ENCODE data around the gene SMPD4.
"Not testable (repeated sequence)": the region's sequence is repeated elsewhere in the genome, so short reads cannot be mapped to it uniquely, and the experiment has no call there.

SMPD4 gene

DNA sequence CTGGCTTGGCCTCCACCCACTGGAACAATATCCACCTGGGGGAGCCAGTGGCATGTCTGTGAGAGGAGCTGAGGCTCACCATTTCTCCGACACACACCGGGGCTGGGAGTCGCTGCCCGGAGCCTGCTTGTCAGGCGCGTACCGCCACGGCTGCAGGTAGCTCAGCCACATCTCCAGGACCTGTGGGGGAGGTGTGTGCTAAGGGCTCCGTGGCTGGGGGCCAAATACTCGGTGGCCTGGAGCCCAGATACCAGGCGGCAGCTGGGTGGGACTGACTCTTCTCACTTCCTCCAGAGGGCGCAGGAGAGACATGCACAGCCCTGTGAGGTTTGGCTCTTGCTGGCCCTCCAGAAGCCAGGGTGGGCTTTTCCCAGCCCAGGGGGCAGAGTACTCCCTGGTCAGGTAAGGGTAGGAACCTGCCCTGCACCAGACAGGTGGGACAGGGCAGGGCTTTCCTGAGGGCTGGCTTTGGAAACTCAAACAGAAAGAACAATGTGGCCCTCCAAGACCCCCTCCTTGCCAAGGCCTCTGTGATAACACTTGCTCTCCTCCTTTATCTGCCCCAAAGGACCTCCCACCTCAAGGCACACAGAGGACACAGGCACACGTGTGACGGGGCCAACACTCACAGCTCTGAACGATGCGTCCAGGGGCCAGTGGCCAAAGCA, 25.3 kb downstream of the SMPD4 start:
- DNase-seq, result peak; percentile 37

DNA sequence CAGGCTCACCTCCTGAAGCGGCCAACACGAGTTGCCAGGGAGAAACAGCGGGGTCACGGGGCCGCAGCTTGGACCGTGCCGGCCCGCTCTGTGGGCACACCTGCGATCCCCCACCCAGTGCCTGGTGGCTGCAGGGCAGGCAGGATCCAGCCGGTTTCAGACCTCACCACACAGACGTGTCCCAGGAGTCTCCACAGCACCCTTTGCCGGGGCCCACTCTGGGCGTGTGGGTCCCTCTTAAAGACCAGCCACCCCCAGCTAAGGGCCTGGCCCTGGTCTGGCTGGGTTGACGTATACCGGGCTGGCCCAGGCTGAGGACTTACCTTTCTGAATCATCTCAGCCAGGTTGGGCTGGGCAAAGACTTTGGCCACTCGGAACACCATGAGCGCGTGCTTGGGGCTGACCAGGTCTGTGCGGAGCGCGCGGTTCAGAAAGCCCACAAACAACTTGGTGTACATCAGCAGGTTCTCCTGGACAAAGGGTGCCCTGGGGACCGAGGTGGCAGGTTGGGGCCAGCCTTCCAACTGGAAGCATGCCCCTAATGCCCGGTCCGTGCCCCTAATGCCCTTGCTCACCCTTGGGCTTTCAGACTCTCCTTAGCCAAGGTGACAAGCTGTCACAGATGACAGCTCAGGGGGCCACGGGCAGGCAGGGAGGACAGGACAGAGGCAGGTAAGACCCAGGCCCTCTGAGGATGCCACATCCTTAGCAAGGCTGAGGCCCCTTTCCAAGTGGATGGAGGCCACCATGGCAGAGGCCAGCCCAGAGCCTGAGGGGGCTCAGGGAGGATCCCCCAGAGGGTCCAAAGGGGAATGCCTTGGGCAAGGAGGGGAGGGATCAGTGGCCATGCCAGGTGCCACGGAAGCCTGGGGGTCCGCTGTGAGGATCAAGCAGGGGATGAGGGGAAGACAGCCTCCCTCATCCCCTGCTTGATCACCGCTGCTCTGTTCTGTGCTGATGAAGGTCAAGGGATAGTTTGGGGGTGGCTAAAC, 26.3 kb downstream of the SMPD4 start:
- DNase-seq, result no peak

DNA sequence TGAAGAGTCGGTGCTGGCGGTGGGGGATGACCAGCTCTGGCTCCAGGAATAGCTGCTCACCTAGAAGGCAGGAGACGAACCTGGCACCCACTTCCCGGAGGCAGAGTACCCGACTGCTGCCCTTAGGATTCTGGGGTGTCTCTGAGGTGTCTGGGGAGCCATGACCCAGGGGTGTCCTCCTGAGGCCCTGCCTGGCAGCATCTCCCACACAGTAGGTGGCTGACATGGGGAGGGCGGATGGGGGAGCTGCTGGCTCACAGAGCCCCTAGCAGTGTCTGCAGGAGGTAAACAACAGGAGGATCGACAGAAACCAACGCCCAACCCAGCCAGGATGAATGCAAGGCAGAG, 27.0 kb downstream of the SMPD4 start:
- DNase-seq, result not testable (repeated sequence)

DNA sequence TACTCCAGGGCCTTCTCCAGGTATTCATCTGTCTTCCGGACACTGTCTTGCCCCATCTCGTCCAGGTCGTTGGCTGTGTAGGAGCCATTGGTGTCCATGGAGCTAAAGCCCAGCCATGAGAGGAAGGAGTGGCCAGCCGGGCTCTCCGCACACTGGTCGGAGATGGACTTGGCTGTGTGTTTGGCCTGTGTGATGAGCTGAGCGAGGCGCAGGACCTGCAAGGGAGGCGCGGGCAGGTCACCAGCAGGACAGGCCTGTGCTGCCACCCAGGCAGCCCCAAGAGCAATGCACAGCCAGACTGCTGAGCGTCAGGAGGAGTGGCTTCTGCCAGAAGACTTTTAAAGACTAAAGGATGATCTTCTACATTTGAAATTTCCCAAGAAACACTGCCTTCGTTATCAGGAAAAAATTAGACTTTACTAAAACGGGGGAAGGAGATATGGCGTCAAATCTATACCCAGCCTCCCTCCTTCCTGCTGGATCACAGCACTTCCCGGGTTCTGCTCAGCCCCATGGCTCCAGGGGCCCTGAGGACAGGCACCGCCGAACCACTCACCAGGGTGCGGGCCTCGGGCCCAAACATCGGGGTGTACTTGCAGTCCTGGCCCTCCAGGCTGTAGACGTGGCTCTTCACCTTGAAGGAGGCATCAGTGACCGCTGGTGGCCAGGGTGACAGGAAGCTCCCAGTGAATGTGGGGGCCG, 27.5 kb downstream of the SMPD4 start:
- DNase-seq, result not testable (repeated sequence)

DNA sequence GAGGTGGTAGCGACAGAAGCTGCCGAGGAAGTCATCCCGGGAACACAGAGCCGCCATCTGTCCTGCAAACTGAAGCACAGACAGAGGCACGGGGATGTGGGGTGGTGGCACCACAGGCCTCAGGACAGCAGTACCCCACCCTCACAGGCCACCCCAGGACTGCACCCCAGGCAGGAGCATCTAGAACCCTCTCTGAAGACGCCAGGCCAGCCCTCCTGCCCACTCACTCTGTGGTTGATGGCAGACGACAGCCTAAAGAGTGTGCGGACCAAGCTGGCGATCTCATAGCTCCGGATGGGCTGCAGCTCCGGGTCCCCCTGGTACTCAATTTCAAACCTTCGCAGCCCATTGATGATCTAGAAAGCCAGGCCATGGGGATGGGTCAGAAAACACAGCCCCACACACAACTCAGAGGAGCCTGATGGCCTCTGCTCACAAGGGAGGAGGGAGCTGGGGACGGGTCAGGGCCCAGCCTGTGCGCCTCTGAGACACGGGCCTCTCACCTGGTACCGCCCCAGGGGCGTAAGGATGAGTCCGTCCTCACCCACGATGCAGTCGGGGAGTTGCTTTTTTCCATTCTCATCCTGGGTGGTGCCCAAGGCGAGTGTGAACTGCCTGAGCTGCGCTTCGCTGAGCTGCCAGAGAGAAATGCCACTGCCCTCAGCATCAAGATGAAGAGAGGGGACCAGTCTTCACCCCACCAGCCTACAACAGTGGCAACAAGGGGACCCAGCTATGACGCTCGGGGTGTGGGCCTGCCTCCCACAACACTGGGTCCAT, 28.4 kb downstream of the SMPD4 start:
- no peak for DNase-seq

DNA sequence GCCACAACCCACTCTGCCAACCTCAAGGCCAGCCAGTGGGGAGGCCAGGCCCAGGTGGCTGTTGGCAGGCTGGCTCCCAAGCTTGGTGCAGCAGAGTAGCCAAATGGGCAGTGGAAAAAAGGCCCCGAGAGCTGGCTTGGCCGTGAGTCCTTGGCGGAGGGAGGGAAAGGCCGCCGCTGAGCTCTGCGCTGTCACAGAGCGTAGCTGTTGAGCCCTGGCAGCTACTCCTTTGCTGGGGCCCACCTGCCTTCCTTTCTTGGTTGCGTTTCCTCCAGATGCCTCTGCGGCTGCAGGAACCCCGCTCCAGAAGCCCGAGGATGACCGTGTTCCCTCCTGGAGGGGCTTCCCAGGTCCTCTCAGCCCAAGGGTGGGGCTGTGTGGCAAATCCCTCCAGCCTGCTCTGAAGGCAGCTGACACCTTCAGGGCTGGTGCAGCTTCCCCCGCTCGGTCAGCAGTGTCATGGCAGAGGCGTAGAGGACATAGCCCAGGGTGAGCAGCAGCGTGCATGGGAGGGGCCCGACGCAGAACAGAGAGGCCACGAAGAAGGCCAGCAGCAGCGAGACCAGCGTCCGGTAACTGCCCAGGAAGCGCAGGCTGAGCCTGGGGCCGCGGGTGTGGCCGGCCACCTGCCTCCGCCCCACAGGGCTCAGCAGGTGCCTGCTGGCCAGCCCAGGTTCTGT, 29.1 kb downstream of the SMPD4 start:
- not testable (repeated sequence) for DNase-seq

DNA sequence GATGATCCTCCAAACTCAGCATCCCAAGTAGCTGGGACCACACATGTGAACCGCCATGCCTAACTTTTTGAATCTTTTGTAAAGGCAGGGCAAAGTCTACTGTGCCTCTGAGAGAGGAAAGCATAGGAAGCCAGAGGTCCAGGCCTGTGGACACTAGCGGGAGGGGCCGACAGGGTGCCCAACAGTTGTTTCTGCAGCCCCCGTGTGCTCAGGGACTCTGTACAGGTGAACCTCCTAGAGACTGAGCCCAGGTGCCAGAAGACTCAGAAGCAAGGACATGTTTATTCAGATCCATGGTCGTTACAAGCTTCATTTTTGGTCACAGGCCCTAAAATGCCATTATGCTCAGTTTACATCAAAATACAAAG, 30.3 kb downstream of the SMPD4 start:
- DNase-seq, result not testable (repeated sequence)

DNA sequence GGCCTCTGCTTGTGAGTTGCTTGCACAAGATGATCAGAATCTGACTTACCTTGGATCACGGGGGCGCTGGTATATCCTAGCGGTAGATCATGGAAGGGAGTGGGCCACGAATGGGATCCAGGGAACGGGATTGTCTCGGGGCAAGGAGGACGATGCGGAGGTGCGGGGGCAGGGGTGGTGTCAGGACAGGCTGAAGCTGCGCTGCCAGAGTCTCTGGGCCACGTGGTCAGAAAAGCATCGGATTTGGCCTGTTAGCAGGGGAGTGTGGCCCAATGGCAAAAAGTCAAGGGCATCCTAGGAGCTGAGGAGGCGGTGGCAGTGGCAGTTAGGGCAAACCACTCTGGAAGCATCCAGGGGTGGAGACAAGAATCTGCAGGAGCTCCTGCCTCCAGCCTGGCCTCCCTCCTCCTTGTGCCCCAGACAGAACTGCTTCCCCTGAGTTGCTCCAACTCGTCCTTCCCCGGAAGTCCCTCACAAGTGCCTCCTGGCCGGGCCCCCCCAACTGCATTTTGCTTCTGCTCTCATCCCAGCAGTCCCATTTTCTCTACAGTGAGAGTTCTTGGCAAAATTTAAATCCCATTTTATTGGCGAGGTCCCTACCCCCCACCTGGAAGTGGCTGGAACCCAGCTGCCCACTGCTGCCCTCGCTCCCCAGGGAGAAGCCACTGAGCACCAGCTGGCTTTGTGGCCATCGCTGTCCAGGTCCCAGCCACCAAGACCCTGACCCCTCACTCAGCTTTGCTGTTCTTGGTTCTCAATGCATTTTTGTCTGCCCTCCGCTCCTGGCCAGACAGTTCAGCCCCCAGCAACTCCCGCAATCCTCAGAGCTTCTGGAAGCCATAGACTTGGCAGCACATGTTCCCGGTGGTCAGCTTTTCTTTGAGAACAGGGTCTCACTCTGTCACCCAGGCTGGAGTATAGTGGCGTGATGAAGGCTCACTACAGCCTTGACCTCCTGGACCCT, 30.9 kb downstream of the SMPD4 start:
- DNase-seq, result no peak

DNA sequence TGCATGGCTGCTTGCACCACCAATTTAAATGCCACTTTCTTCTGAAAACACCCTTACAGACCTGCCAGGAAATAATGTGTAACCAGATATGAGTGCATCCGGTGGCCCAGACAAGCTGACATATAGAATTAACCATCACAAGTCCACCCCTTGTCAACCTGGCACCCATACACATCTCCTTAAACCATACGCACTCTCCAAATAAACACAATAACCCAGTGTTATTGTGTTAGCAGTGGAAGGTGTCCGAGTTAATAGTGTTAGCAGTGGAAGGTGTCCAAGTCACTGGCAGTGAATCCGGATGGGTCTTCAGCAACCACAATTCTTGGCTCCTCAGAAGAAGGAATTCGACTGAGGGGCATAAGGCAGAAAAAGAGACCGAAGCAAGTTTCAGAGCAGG, 32.9 kb downstream of the SMPD4 start:
- DNase-seq, result not testable (repeated sequence)

DNA sequence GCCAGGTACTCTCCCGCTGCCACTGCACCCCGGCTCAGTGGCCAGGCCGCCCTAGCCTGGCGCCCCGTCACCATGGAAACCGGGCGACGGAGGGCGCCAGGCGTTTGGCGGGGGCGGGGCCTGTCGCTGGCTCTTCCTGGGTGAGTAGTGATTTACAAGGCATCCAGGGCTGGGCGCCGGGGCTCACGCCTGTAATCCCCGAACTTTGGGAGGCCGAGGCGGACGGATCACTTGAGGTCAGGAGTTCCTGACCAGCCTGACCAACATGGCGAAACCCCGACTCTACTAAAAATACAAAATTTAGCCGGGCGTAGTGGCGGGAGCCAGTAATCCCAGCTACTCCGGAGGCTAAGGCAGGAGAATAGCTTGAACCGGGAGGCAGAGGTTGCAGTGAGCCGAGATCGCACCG, 36.4 kb downstream of the SMPD4 start, which contains the start of gene CCDC74B:
CCDC74B (minus strand) TSS at position 107 of the 409 bp plus-strand sequence. CDS start 116 bp downstream, outside the sequence.
- DNase-seq, result peak; percentile 68

DNA sequence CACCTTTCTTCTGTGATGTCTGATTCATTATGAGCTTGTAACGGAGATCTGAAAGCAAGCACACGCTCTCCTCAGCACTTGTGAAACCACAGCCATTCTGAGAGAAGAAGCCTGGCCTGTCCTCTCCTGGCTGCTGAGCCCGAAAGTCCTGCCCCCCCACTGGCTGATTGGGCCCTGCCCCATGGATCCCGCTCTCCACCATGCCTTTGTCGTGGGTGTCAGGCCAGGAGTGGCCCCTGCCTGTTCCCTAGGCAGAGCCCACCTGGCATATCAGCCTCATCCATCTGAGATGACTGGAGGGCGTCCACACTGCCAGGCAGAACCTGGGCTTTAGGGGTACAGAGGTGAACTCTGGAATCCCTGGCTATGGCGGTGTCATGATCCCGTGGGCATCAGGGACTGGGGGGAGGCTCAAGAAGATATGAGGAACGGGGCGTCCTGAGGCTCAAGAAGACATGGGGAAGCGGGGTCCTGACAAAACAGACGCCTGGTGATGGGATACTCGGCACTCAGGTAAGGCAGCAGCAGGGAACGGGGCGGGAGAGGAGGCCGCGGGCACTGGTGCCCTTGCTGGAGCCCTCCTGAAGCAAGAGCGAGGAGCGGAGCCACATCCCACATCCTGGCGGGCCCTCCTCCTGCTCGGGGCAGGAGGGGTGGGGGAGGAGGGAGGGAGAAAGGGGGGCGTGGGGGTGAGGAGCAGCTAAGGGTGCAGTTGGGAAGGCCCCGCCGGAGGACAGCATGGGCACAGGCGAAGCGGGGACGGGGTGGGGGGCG, 37.9 kb downstream of the SMPD4 start:
- DNase-seq, result not testable (repeated sequence)

DNA sequence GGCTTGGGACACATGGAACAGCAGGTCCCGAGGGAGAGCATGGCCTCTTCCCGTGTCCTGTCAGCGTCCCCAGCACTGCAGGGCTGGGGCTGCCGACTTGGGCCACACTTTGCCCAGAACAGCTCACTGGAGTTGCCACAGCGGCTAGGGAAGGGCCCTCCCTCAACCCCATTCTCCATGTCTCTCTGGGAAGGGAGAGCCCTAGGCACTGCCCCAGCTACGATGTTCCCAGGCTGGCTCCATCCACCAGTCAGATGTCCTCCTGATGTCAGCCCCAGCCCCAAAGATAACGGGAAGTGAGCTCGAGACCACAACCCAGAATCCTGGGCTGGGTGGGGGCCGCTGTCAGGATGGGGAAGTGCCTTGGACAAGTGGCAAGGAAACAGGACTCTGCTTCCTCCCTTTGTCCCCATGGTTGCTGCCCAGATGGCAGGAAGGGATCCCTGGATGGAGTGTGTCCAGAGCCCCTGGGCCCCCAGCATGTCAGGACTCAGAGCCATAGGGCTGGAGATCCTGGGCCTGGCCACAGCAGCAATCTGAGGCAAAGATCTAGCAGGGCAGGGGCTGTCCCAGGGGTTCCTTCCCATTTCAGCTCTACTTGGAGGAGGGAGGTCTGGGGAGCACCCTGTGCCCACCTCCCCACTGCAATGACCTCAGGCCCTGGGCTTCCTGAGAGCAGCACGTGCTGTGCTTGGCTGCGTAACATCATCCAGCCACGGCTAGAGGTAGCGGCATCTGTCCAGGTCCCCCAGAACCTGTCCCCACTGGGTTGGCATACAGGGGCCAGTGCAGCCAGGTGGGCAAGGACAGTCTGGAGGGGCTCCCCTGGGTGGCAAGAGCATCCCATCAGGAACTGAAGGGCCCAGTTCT, 38.8 kb downstream of the SMPD4 start:
- DNase-seq, result not testable (repeated sequence)

DNA sequence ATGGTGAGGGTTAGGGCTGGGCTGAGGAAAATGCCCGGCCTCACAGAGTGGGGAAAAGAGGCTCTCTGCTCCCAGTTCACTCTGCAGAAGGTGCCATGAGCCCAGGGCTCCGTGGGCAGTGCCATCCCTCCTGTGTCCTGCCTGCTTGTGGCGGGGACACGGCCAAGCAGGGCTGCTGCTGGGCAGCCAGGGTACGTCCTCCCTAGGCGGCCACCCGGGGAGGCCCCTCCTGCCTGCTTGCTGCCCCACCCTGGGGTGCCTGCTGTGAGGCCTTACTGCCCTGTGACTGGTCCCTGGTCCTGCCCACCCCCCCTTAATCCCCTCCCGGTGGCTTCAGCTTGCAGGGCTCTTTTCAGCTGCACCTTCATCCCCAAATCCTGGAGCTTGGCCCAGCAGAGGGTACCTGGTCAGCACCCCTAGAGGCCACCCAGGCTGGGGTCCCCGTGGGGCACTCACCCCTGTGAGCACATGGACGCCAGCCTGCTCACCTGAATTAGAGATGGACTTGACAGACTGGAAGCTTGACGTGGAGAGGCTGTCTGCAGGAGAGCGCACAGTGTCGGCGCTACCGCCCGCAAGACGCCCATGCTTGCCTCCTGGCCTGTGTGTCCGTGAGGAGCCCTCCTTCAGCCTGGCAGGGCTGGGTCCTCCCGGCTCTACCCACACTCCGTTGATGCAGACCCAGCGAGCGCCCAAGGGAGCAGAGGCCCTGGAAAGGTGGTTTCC, 39.6 kb downstream of the SMPD4 start:
- not testable (repeated sequence) for DNase-seq

DNA sequence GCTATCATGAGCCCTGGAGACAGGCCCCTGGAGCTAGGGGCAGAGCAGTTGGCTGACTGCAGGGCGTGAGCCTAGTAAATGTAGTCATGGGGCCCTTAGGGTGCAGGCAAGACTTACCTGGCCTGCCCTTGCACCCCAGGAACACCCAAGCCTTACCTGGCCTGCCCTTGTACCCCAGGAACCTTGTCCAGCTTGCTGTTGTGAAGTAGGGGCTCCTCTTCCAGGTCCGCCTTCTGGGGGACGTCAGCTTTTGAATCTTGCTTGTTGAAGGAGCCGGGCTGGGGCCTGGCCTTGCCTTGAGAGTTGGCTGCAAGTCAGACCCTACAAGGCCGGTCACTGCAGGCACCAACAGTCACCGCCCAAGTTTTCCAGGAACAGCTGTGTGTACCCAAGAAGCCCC, 40.4 kb downstream of the SMPD4 start:
- not testable (repeated sequence) for DNase-seq

DNA sequence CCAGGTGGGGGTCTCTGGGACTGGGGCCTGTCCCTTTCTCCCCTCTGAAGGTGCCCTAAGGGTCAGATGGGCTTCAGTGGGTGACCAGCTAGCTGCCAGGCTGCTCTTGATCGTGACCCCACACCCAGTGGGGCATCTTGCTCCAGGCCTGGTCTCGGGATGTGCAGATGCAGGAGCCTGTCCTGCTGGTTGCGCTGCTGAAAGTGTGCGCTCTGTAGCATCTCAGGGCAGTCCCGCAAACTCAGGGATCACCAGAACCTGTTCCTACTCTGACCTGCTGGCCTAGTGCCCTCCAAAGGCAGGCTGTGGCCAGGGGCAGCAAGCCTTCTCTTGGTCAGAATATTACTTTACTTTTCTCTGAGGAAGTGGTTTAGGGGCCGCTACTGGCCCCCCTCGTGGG, 40.9 kb downstream of the SMPD4 start:
- DNase-seq, result not testable (repeated sequence)

DNA sequence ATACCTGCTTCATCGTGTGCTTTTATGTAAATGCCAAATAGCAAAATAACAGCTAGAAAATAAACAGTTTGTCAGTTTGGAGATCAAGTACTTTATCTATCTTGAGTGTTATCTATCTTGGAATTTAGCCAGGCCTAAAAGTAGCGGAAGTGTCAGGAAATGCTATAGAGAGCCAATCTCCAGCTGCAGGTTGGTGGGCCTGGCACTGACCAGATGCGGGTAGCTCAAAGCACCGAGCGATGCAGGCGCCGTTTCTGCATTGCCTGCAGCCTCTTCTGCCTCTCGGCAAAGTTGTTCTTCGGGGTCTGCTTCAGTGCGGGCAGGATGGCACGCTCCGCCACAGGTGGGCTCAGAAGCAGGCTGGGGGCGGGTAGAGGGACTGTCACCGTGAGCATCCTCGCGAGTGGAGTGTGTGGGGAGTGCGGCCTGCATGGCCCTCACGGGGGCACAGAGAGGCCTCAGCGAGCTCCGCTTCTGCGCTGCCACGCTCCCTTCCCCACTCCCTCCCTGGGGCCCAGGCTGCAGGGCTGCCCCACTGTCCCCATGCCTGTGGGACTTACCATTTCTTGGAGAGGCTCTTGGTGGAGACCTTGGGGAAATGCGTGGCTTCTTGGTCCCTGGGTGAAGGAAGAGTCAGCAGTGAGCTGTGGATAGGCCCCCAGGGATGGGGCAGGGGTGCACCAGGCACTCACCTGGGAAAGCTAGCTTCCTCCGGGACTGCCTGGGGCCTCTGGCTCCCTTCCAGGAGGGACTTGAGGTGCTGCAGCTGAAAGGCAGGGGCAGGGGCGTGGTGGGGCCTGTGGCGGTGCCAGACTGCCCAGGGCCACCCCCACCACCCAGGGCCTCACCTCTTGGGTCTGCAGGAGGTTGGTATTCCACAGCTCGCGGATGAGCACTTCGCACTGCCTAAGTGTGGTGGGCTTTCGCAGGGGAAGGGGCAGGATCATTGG, 41.8 kb downstream of the SMPD4 start:
- not testable (repeated sequence) for DNase-seq

DNA sequence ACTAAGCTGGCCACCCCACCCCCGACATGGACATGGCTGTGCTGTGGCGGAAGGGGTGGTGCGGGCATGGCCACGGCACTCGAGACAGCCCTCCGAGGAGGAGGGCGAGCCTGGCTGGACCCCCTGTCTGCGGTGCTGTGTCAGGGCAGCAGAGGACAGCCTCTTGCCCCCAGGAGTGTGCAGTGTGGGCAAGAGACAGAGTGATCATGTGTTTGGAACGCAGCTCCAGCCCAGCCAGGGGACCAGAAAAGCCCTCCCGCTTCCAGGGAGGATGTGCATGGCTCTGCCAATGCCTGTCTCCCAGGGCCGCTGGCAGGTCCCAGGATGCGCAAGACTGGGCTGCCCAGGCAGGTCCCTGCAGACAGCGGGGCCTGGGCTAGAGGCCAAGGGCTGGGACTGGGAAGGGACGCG, 42.6 kb downstream of the SMPD4 start:
- DNase-seq, result not testable (repeated sequence)
